ENCODE data around the gene GABRB2.

Gene GABRB2

DNA sequence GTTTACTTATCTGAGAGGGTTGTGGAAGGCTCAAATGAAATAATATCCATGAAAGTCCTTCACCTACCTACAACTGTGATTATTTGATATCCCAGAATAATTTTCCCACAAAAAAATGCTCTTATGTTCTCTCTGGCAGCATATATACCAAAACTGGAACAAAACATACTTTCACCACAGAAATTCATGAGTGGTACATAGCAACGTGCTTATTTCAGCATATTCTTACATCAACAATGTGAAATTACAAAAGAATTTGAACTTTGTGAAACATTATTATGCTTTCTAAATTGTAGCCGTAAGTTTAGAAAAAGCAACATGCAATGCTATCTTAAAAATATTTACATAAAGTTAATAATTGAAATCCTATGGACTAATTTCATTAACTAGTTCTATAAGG, 137.1 kb downstream of the GABRB2 start:
- no peak for TF ChIP-seq FOXP2 (optimal IDR thresholded peaks at IDR 0.05; ENCODE audit: borderline replicate concordance, extremely low read depth, extremely low read length, insufficient read depth)
- no peak for TF ChIP-seq SIN3A (IDR thresholded peaks at IDR 0.05; ENCODE audit: borderline replicate concordance, insufficient read depth, low read length)
- no peak for TF ChIP-seq REST (IDR thresholded peaks at IDR 0.05; ENCODE audit: insufficient read depth in 1 of 2, low read depth in 2 of 2, low read length in 2 of 2)
- no peak for TF ChIP-seq POLR2AphosphoS5 (IDR thresholded peaks at IDR 0.05; ENCODE audit: low read depth, low read length)
- TF ChIP-seq TAF1 (IDR thresholded peaks at IDR 0.05; ENCODE audit: borderline replicate concordance, insufficient read depth, low read length), result no peak

DNA sequence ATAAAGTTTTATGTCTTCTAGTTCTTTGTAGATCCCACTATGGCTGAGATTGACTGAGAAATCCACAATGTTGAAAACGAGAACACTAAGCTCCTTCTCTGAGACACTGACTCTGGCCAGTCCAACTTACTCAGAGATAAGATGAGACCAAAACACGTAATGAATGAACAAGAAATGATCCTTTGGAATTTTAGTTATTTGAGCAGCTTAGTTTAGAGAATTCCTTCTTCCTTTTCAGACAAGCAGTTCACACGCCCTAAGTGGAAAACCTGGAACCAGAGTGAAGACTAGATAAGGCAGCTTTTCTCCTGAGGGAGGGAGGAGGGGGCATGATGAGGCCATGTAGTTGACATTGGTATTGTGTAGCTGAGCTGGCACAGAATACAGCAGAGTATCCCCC, 139.6 kb downstream of the GABRB2 start:
- no peak for TF ChIP-seq POLR2AphosphoS5 (IDR thresholded peaks at IDR 0.05; ENCODE audit: low read depth, low read length)
- TF ChIP-seq FOXP2 (optimal IDR thresholded peaks at IDR 0.05; ENCODE audit: borderline replicate concordance, extremely low read depth, extremely low read length, insufficient read depth), result no peak

GRCh38 chr5:161403996-161404395, 142.5 kb downstream of the GABRB2 start:
- TF ChIP-seq SIN3A (IDR thresholded peaks at IDR 0.05; ENCODE audit: borderline replicate concordance, insufficient read depth, low read length) (no peak), TAF1 (IDR thresholded peaks at IDR 0.05; ENCODE audit: borderline replicate concordance, insufficient read depth, low read length) (no peak), POLR2AphosphoS5 (IDR thresholded peaks at IDR 0.05; ENCODE audit: low read depth, low read length) (no peak), FOXP2 (optimal IDR thresholded peaks at IDR 0.05; ENCODE audit: borderline replicate concordance, extremely low read depth, extremely low read length, insufficient read depth) (no peak), REST (IDR thresholded peaks at IDR 0.05; ENCODE audit: insufficient read depth in 1 of 2, low read depth in 2 of 2, low read length in 2 of 2) (no peak)

GRCh38 chr5:161403121-161403520, 143.4 kb downstream of the GABRB2 start:
- TF ChIP-seq TAF1 (IDR thresholded peaks at IDR 0.05; ENCODE audit: borderline replicate concordance, insufficient read depth, low read length) (no peak), FOXP2 (optimal IDR thresholded peaks at IDR 0.05; ENCODE audit: borderline replicate concordance, extremely low read depth, extremely low read length, insufficient read depth) (no peak), REST (IDR thresholded peaks at IDR 0.05; ENCODE audit: insufficient read depth in 1 of 2, low read depth in 2 of 2, low read length in 2 of 2) (no peak), SIN3A (IDR thresholded peaks at IDR 0.05; ENCODE audit: borderline replicate concordance, insufficient read depth, low read length) (no peak), POLR2AphosphoS5 (IDR thresholded peaks at IDR 0.05; ENCODE audit: low read depth, low read length) (no peak)

DNA sequence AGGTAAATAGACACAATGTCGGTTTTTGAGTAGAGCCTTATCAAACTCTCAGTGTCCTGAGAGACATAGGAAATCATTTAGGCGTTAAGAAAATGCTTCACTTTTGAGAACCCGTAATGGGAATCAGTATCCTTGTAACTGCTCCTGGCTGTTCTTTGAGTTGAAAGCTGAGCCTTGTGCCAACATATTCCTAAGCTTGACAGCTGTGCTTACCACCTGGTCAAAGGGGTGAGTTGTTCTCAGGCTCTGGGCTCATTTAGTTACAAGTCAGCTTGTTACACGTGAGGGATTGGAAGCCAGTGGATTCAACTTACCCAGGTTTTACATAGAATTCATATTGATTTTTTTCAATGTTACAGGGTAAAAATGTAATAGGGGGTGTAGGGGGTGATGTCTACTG, 145.9 kb downstream of the GABRB2 start:
- TF ChIP-seq TAF1 (IDR thresholded peaks at IDR 0.05; ENCODE audit: borderline replicate concordance, insufficient read depth, low read length), result no peak
- TF ChIP-seq POLR2AphosphoS5 (IDR thresholded peaks at IDR 0.05; ENCODE audit: low read depth, low read length), result no peak
- no peak for TF ChIP-seq REST (IDR thresholded peaks at IDR 0.05; ENCODE audit: insufficient read depth in 1 of 2, low read depth in 2 of 2, low read length in 2 of 2)
- no peak for TF ChIP-seq FOXP2 (optimal IDR thresholded peaks at IDR 0.05; ENCODE audit: borderline replicate concordance, extremely low read depth, extremely low read length, insufficient read depth)
- TF ChIP-seq SIN3A (IDR thresholded peaks at IDR 0.05; ENCODE audit: borderline replicate concordance, insufficient read depth, low read length), result no peak

Measured in PFSK-1 (cell line).